GM20431 (cell line): ENCODE data around the gene LRRC26.

Source experiments
- in situ Hi-C: fragments of 300-500 bp; cut with MseI, MboI; formaldehyde crosslinking; loops from one replicate; pipeline ENCODE4 v1.15.0; 2020; ENCODE audit warnings: low sequenced_read_pairs; ENCODE audit not compliant: unreplicated experiment

Gene LRRC26

GRCh38 chr9:137200311-137201204, 30.7 kb upstream of the LRRC26 start, which contains the start of gene TPRN:
Gene TPRN (minus strand): TSS chr9:137200741. CDS start chr9:137200711, 30 bp downstream.
- in situ Hi-C loops = no loop called here

- in situ Hi-C loops = no loop called here
Observed at GRCh38 chr9:137199411-137200121, 29.7 kb upstream of the LRRC26 start.

GRCh38 chr9:137198902-137199283, 29.0 kb upstream of the LRRC26 start:
- in situ Hi-C loops = no loop called here

- in situ Hi-C loops = no loop called here
Observed at GRCh38 chr9:137198051-137198901, 28.4 kb upstream of the LRRC26 start.

- in situ Hi-C loops = no loop called here
Observed at GRCh38 chr9:137195525-137196220, 25.8 kb upstream of the LRRC26 start.

GRCh38 chr9:137194909-137195308, 25.1 kb upstream of the LRRC26 start:
- in situ Hi-C loops = no loop called here

GRCh38 chr9:137194388-137194787, 24.5 kb upstream of the LRRC26 start:
- in situ Hi-C loops = no loop called here

- in situ Hi-C loops = no loop called here
Observed at GRCh38 chr9:137193771-137194170, 23.9 kb upstream of the LRRC26 start.

GRCh38 chr9:137192859-137193258, 23.0 kb upstream of the LRRC26 start:
- in situ Hi-C loops = no loop called here

GRCh38 chr9:137192448-137192780, 22.6 kb upstream of the LRRC26 start:
- in situ Hi-C loops = no loop called here

- in situ Hi-C loops = no loop called here
Observed at GRCh38 chr9:137191691-137192447, 22.0 kb upstream of the LRRC26 start.

- in situ Hi-C loops = no loop called here
Observed at GRCh38 chr9:137191245-137191644, 21.4 kb upstream of the LRRC26 start.

GRCh38 chr9:137190315-137190856, 20.5 kb upstream of the LRRC26 start:
- in situ Hi-C loops = no loop called here

GRCh38 chr9:137189297-137190295, 19.7 kb upstream of the LRRC26 start:
- in situ Hi-C loops = no loop called here

GRCh38 chr9:137188490-137189296, 18.8 kb upstream of the LRRC26 start, which contains the start of the genes ANAPC2 and SSNA1:
Gene ANAPC2 (minus strand): TSS chr9:137188560. CDS start chr9:137188532, 28 bp downstream.
Gene SSNA1 (plus strand): TSS chr9:137188676. CDS start chr9:137188727, 51 bp downstream.
- in situ Hi-C loops = no loop called here

- in situ Hi-C loops = no loop called here
Observed at GRCh38 chr9:137188086-137188489, 18.2 kb upstream of the LRRC26 start.

GRCh38 chr9:137187386-137187785, 17.5 kb upstream of the LRRC26 start:
- in situ Hi-C loops = no loop called here
